ENCODE data around the gene NDP.
"Not testable (repeated sequence)": the region's sequence is repeated elsewhere in the genome, so short reads cannot be mapped to it uniquely, and the experiment has no call there.

The NDP gene

GRCh38 chrX:43970528-43970927, 2.7 kb downstream of the NDP start:
- DNase-seq (ENCODE audit: low spot score), result no peak

- DNase-seq (ENCODE audit: low spot score), result no peak
Observed at GRCh38 chrX:43969504-43970501, 3.4 kb downstream of the NDP start.

GRCh38 chrX:43968359-43968781, 4.8 kb downstream of the NDP start:
- DNase-seq (ENCODE audit: low spot score), result no peak

GRCh38 chrX:43964936-43965335, 8.3 kb downstream of the NDP start:
- no peak for DNase-seq (ENCODE audit: low spot score)

- DNase-seq (ENCODE audit: low spot score), result no peak
Observed at GRCh38 chrX:43963726-43964125, 9.5 kb downstream of the NDP start.

GRCh38 chrX:43962636-43963035, 10.6 kb downstream of the NDP start:
- no peak for DNase-seq (ENCODE audit: low spot score)

GRCh38 chrX:43961699-43962098, 11.5 kb downstream of the NDP start:
- DNase-seq (ENCODE audit: low spot score), result no peak

- peak; percentile 51 for DNase-seq (ENCODE audit: low spot score)
Observed at GRCh38 chrX:43958529-43958928, 14.7 kb downstream of the NDP start.

GRCh38 chrX:43956034-43956433, 17.2 kb downstream of the NDP start:
- no peak for DNase-seq (ENCODE audit: low spot score)

GRCh38 chrX:43953218-43953617, 20.0 kb downstream of the NDP start:
- no peak for DNase-seq (ENCODE audit: low spot score)

GRCh38 chrX:43949669-43950068, 23.5 kb downstream of the NDP start:
- peak; percentile 18 for DNase-seq (ENCODE audit: low spot score)

- DNase-seq (ENCODE audit: low spot score), result no peak
Observed at GRCh38 chrX:43940816-43941474, 32.2 kb downstream of the NDP start.

- DNase-seq (ENCODE audit: low spot score), result no peak
Observed at GRCh38 chrX:43939187-43939926, 33.8 kb downstream of the NDP start.

- not testable (repeated sequence) for DNase-seq (ENCODE audit: low spot score)
Observed at GRCh38 chrX:43922032-43922431, 51.2 kb downstream of the NDP start.

- DNase-seq (ENCODE audit: low spot score), result not testable (repeated sequence)
Observed at GRCh38 chrX:43910772-43911171, 62.4 kb downstream of the NDP start.

- DNase-seq (ENCODE audit: low spot score), result no peak
Observed at GRCh38 chrX:43910012-43910411, 63.2 kb downstream of the NDP start.

- no peak for DNase-seq (ENCODE audit: low spot score)
Observed at GRCh38 chrX:43909141-43909540, 64.0 kb downstream of the NDP start.

- DNase-seq (ENCODE audit: low spot score), result no peak
Observed at GRCh38 chrX:43899878-43900815, 73.0 kb downstream of the NDP start.

Measured in activated CD4-positive, alpha-beta T cell treated with anti-CD3 and anti-CD28 coated beads, Interleukin-2, Interleukin-4, amounts not matched to agents 100 ng/mL and 50 ng/mL, durations not matched to agents 16 hours and 8 hours (primary cell).